HG03196 (cell line): ENCODE data around the gene MARCHF7.
A peak's percentile ranks its signal among the peaks of the same experiment; 100 is the strongest.
"Not testable (repeated sequence)": the region's sequence is repeated elsewhere in the genome, so short reads cannot be mapped to it uniquely, and the experiment has no call there.

Source experiments
- ATAC-seq: cut with Tn5 transposase; IDR thresholded peaks from one replicate; pipeline ENCODE4 v1.9.1; 2021; ENCODE audit not compliant: unreplicated experiment

MARCHF7 gene

GRCh38 chr2:159712143-159712928, at the start of gene MARCHF7:
MARCHF7 (plus strand) TSS chr2:159712506; CDS start chr2:159729023, 16,517 bp downstream.
- peak; percentile 92 for ATAC-seq

GRCh38 chr2:159667423-159667822, 44.9 kb upstream of the MARCHF7 start:
- ATAC-seq = not testable (repeated sequence)

GRCh38 chr2:159671047-159671446, 41.3 kb upstream of the MARCHF7 start:
- no peak for ATAC-seq

GRCh38 chr2:159677654-159678053, 34.7 kb upstream of the MARCHF7 start:
- no peak for ATAC-seq

- ATAC-seq = no peak
These were observed 31.6 kb upstream of the MARCHF7 start for GRCh38 chr2:159680692-159681091.

- ATAC-seq = no peak
These were observed 28.5 kb upstream of the MARCHF7 start for GRCh38 chr2:159683817-159684216.

- ATAC-seq = no peak
These were observed 27.5 kb upstream of the MARCHF7 start for GRCh38 chr2:159684796-159685195.

- ATAC-seq = no peak
These were observed 17.7 kb upstream of the MARCHF7 start for GRCh38 chr2:159694500-159695040.

GRCh38 chr2:159695795-159696448, 16.4 kb upstream of the MARCHF7 start:
- ATAC-seq = no peak

- ATAC-seq = no peak
These were observed 8.8 kb upstream of the MARCHF7 start for GRCh38 chr2:159703491-159703890.

GRCh38 chr2:159706385-159706980, 5.8 kb upstream of the MARCHF7 start:
- ATAC-seq = no peak

- ATAC-seq = no peak
These were observed 4.1 kb upstream of the MARCHF7 start for GRCh38 chr2:159708066-159708760.

GRCh38 chr2:159710601-159711180, 1.6 kb upstream of the MARCHF7 start:
- ATAC-seq = no peak

GRCh38 chr2:159711562-159712142, 654 bp upstream of the MARCHF7 start:
- no peak for ATAC-seq

- peak; percentile 13 for ATAC-seq
These were observed 669 bp downstream of the MARCHF7 start for GRCh38 chr2:159712929-159713420.

GRCh38 chr2:159713631-159714246, 1.4 kb downstream of the MARCHF7 start:
- ATAC-seq = no peak

- no peak for ATAC-seq
These were observed 2.1 kb downstream of the MARCHF7 start for GRCh38 chr2:159714247-159714930.

GRCh38 chr2:159715451-159715850, 3.1 kb downstream of the MARCHF7 start:
- no peak for ATAC-seq

GRCh38 chr2:159716409-159716808, 4.1 kb downstream of the MARCHF7 start:
- not testable (repeated sequence) for ATAC-seq
